ENCODE measurements around the gene HOXB5. TPM values are rescaled to one million over a fixed set of nuclear protein-coding genes. Genes with fewer than 3 reads are reported as not detected.

The HOXB5 gene
- total RNA-seq, 1 donor from 2014 or later, result 0.55 TPM

DNA sequence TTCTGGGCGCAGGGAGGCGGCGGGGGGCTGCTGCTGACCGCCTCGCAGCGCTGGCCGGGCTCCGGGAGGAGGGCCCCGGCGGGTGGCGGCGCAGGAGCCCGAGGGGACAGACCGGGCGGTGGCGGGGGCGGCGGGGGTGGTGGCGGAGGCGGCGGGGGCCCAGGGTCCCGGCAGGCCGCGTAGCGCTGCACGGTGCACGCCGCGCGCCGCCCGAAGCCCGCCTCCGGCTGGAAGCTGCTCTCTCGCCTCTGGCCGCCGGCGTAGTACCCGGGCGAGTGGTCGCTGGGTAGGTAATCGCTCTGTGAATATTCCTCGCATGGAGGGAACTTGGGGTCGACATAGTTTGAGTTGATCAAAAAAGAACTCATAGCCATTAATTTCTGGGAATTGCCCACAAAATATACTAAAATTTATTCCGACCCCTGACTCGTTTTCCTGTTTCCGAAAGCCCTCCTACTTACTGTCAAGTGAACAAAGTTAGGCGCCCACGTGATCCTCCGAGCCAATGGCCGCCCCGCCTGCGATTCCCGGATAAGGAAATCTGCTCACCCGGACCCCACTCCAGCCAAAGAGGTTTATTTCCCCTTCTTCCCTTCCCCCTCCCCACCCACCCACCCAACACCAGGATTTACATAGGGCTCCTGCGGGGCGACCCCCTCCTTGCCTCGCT lies 15.5 kb downstream of the HOXB5 start, which contains the start of gene HOXB4:
TSS of gene HOXB4 (minus strand) at position 405 of the 670 bp plus-strand sequence. CDS start at position 374, 31 bp downstream.
- ATAC-seq, result peak; percentile 55
- DNase-seq (ENCODE audit: low spot score), result peak; percentile 65

- ATAC-seq, result no peak
- no peak for DNase-seq (ENCODE audit: low spot score)
These were observed 16.1 kb downstream of the HOXB5 start for GRCh38 chr17:48577330-48577945.

DNA sequence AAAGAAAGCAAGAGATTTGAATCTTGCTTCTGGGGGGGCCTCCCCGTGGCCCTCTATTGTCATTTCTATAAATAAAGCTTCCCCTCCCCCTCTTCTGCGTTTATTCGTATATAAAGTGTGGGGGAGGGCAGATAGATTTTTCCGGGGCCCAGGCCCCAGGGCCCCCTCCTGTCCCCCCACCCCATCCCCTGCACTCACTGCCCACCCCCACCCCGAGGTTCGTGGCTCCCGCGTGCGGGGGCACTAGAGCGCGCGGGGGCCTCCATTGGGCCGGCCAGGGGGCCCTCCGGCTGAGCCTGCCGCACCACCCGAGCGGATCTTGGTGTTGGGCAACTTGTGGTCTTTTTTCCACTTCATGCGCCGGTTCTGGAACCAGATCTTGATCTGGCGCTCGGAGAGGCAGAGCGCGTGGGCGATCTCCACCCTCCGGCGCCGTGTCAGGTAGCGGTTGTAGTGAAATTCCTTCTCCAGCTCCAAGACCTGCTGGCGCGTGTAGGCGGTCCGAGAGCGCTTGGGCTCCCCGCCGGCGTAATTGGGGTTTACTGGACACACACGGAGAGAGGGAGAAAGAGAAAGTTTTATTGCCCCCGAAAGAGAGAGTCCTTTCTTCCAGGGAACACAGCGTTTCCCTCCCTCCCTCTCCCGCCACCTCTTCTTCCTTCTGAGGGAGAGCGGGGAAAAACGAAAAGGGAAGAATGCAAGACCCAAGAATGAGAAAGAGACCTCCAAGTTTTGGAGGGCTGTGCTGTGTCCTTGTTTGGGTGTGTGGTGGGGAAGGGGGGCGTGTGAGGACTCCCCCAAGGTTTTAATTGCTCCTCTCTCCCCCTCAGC lies 16.9 kb downstream of the HOXB5 start:
- DNase-seq (ENCODE audit: low spot score) (no peak), ATAC-seq (no peak)

DNA sequence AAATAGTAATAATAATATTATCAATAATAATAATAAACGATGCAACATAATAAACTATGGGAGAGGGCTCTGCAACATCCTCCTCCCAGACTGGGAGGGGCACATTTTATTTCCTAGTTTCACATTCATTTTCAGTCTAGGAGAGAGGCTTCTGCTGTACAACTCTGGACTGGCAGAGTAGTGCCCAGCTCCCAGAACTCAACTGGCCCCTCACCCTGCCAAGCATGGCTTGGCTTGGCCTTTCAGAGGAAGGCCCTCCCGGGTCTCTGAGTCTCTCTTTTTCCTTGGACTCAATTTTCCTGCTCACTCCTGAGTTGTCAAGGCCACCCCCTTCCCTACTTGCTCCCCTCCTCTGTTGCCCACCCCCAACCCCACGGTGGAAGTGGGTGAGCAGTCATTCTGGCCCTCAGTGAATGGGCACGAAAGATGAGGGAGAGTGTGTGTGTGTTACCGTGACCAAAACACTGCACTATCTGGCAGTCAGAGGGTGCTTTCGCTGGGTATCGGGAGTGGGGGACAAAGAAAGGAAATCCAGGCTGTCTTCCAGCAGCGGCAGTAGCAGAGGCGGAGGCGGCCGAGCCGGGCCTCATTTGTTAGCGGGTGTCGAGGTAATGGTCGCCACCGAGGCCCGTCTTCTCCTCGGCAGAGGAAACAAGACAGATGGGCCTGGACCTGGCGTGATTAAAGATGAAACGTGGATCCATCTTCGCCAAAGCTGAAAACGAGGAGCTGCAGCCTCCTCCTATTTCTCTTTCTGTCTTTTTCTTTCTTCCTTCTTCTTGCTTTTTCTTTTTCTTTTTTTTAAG lies 17.7 kb downstream of the HOXB5 start:
- peak; percentile 35 for ATAC-seq
- DNase-seq (ENCODE audit: low spot score), result no peak

- no peak for DNase-seq (ENCODE audit: low spot score)
- ATAC-seq, result no peak
These were observed 18.5 kb downstream of the HOXB5 start for GRCh38 chr17:48575066-48575582.

- DNase-seq (ENCODE audit: low spot score) (no peak), ATAC-seq (no peak)
These were observed 19.0 kb downstream of the HOXB5 start for GRCh38 chr17:48574505-48575065.

DNA sequence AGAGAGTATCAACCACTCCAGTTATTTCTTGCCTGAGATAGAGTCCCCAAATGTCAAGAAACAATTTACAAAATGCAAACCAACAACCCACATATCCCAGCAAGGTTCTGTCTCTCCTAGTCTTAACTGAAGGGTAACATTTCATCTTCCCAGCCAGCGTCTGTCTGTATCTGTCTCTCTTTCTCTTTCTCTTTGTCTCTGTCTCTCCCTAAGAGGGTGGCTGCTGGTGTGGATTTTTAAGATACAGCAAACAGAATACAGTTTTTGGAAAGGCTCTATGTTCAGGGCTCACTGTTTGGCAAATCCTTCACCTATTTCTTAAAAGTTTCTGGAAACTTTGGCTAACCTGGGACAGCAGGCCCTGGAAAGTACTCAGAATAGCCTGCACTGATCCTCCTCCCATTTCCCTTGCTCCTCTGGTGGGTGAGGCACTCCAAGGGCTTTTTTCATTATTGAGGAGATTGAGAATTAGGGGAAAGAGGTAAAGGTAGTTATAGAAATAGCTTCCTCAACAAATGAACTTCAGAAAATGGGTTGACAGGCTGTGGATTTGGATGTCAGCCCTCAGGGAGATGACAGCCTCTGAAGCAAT lies 21.7 kb downstream of the HOXB5 start:
- DNase-seq (ENCODE audit: low spot score) (no peak), ATAC-seq (no peak)

DNA sequence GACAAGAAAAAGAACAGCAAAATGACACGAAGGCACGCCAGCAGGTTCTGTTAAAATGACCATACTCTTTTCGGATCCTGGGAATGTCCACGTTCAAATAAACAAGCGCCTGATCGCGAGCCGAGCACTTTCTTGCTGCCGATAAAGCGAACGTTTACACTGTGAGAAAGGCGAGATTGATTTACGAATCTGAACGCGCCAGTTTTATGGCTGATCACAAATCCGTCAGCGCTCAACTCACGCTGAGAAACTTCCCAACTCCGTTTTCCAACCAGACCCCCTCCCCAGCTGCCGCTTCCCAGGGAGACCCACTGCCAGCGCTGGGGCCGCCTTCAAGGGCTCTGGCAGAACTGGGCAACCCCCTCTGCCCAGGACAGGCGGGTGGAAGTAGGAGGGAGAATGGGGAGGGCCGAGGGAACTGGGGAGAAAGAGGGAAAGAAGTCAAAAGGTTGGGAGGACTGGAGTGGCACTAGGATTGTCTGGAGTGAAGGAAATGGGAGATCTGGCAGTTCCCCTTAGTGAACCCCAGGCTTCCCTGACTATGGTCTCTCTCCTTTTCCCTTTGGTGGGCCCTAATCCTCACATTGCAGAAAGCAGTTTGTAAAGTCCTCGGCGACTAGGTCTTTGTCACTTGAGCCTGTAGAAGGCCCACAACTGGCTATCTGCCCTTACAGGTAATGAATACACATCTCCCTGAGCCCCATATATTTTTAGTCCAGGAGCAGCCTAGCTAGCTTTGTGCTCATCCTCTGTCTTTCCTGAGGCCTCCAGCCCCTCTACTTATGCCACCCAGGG lies 22.4 kb downstream of the HOXB5 start:
- ATAC-seq, result no peak
- DNase-seq (ENCODE audit: low spot score), result no peak

DNA sequence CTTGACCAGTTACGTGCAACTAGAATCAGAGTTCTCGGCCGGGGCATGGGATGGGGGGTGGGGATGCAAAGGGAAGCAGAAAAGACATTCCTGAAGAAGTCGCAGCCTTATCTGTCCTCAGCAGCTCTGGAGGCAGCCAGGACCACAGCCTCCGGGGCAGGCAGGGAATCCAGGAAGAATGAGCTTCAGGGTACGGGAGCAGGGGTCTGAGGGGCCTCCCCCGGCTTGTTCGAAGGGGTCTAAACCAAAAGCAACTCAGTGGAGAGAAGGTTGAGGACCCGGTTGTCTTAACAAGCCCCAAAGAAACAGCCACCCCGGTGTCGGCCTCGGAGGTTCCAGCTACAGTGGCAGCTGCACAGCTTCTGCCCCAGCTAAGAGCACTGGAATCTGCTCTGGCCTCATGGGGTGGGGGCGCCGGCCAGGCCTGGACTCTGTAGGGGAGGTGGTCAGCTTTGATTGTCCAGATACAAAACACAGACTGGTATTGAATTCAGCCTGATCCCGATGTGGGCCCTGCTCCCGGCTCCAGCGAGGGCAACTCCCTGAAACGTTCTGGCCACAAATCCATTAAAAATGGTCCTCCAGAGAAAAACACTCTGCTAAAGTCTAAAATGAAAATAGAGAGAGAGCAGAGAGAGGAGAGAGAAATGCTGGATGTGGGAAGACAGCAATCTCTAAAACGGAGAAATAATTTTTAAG lies 23.1 kb downstream of the HOXB5 start:
- peak; percentile 31 for ATAC-seq

GRCh38 chr17:48569674-48570324 lies 23.8 kb downstream of the HOXB5 start:
- DNase-seq (ENCODE audit: low spot score), result no peak
- ATAC-seq, result no peak

More for the DNA sequence above, 23.1 kb downstream of the HOXB5 start:
- no peak for DNase-seq (ENCODE audit: low spot score)

- ATAC-seq, result no peak
- DNase-seq (ENCODE audit: low spot score), result no peak
These were observed 24.4 kb downstream of the HOXB5 start for GRCh38 chr17:48569240-48569582.

DNA sequence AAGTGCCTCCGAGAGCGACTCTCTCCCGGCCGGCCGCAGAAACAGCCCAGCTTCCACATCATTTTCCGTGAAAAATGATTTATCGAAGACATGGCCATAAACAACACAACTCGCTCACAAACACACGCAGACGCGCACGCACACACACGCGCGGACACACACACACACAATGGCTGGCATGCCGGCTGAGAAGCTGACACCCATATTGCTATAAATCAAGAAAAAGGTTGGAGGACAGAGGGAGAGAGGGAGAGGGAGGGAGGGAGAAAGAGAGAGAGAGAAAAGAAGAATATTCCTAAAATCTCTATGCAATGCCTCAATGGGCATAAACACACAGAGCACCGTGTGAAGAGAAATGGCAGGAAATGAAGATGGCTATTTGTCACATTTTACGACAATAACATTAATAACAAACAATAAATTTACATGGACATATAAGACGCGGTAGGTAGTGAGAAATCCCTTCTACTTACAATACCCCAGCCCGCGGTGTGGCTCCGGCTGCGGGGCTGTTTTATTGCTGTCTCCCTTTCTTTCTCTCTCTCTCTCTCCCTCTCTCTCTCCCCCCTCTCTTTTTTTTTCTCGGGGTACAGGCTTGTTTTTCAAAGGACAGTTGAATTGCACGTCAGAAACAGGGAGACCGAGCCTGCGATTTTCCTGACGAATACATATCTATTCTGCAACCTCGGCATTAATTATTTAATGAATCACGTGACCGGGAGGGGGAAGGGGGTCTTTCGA lies 24.9 kb downstream of the HOXB5 start:
- DNase-seq (ENCODE audit: low spot score), result no peak
- no peak for ATAC-seq

DNA sequence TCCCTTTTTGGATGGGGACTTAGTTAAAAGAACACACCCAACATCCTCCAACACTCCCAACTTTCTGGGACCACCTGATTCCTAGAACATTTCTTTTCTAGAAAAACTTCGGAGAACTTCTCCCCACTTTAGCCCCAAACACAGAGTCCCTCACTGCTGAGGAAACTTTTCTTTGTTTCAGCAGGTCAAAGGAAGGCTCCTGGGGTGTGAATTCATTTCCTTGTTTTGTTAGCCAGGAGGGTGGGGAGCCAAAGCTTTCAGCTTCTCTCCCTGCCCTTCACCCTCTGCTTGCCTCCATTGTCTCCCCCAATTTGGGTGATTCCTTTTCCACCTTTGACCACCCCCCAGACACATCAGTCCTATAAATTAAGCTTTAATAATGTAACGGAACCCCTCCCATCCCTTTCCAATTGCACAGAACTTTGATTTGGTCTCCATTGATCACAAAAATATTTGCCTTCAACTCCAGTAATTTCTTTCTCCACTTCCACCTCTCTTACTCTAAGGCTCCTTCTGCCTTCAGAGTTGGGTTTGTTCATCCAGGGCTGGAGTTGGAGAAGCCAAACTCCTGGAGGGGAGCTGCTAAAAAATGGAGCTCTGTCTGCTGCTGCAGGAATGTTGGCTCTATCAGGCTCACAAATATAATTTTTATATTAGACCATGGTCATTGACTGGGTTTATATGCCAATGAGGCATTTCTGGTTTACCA lies 25.8 kb downstream of the HOXB5 start:
- DNase-seq (ENCODE audit: low spot score) (no peak), ATAC-seq (no peak)

GRCh38 chr17:48567209-48567608 lies 26.4 kb downstream of the HOXB5 start:
- no peak for DNase-seq (ENCODE audit: low spot score)
- no peak for ATAC-seq

DNA sequence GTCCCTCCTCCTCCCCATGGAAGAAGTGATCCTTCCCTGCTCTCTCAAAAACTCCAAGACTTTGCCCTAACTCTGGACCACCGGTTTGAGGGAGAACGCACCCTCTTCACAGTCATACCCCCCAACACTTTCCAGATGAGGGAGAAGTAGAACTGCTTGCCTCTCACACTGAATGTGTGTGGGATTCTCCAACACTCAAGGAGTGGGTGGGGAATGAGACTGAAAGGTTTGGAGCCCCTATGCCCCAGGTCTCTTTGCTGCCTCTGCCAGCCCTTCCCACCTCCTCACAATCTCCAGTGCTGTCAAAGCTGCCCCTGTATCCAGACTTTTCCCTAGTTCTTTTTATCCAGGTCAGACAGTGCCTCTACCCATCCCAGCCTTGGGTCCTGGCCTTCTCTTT lies 26.9 kb downstream of the HOXB5 start:
- DNase-seq (ENCODE audit: low spot score), result no peak

GRCh38 chr17:48565925-48566710 lies 27.5 kb downstream of the HOXB5 start:
- DNase-seq (ENCODE audit: low spot score) (no peak), ATAC-seq (no peak)

More for the DNA sequence above, 26.9 kb downstream of the HOXB5 start:
- ATAC-seq, result no peak

All from left lobe of liver (tissue), 2 donors.